Measurements from ENCODE around the gene CD274. TPM values are rescaled to one million over a fixed set of nuclear protein-coding genes. Genes with fewer than 3 reads are reported as not detected.

The CD274 gene
- total and polyA plus RNA-seq, 2 donors (not counting 3 experiments of a cell fraction or from before 2014, with no cell fraction given), result 25.4 to 26.8 TPM

DNA sequence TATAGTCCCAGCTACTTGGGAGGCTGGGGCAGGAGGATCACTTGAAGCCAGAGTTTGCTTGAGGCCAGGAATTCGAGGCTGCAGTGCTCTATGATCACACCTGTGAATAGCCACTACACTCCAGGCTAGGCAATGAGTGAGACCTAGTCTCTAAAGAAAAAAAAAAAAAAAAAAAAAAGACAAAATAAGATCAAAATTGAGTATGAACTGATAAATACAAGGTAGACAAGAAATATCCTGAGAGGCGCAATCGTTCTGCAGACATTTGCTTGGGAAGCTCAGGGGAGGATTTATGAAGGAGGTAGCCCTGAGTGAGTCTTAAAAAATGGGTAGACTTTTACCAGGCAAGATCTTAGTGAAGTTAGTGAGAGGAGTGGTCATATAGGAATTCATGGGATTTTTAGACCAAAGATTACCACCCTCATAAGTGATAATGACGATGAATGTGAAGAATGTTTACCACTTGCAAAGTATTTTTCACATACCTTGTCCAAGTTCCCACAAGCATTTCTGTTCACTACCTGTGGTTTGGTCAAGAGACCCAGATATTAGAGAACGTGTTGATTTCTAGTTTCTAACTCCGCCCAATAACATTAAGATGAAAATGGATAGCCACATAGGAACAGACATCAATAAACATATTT, 64.4 kb downstream of the CD274 start:
- Histone ChIP-seq H3K9me3 (replicated peaks; ENCODE audit: control insufficient read depth, insufficient read depth, low read length) (no peaks in the 10 kb centered on the region), H3K79me2 (ENCODE audit: control insufficient read depth, insufficient read depth, low read length) (peaks cover 26% of the 10 kb centered on the region), H3K4me1 (ENCODE audit: control insufficient read depth, extremely low read depth, insufficient read depth, low read length) (peaks cover 35% of the 10 kb centered on the region), H3K27ac (ENCODE audit: insufficient read depth, low read depth, low read length) (no peak overlapping the region), H3K27me3 (ENCODE audit: control insufficient read depth in 2 of 2, insufficient read depth in 2 of 2, low read length in 2 of 2) (no peaks in the 10 kb centered on the region), H4K20me1 (replicated peaks; ENCODE audit: control insufficient read depth, extremely low read depth, insufficient read depth, low read length) (no peaks in the 10 kb centered on the region), H3K36me3 (ENCODE audit: control insufficient read depth in 2 of 2, extremely low read depth in 1 of 2, insufficient read depth in 2 of 2, low read length in 2 of 2) (no peaks in the 10 kb centered on the region), H3K4me3 (replicated peaks in 1 of 3; ENCODE audit: insufficient read depth in 1 of 3, low read depth in 1 of 3, low read length in 3 of 3) (no peak overlapping the region), H2AFZ (ENCODE audit: low read depth, low read length) (no peak overlapping the region), H3K9ac (replicated peaks; ENCODE audit: extremely low read depth, insufficient read depth, low read length) (no peak overlapping the region), H3K4me2 (ENCODE audit: insufficient read depth, low read length) (no peak overlapping the region), H3K9me1 (replicated peaks; ENCODE audit: control insufficient read depth, extremely low read depth, insufficient read depth, low read length) (no peaks in the 10 kb centered on the region)
- FAIRE-seq (no peak), DNase-seq (ENCODE audit: low read depth, low spot score) (no peak)
- dilution Hi-C loops (cut with MboI; ENCODE audit: extremely low pct_ligation_motif_present, low sequenced_read_pairs) (no loop called here), intact Hi-C loops (cut with micrococcal nuclease) (no loop called here)
- POLR2A ChIA-PET, result no interaction called here
- BruUV-seq (replicated peaks), result no TSS peak
- TF ChIP-seq EZH2 (IDR thresholded peaks at IDR 0.05; ENCODE audit: borderline replicate concordance, low read depth, low read length, severe bottlenecking) (no peak), POLR2AphosphoS5 (IDR thresholded peaks at IDR 0.05; ENCODE audit: insufficient read depth, low read depth, low read length) (no peak), MYC (IDR thresholded peaks at IDR 0.05; ENCODE audit: low read depth, low read length) (no peak), CTCF (IDR thresholded peaks at IDR 0.05; ENCODE audit: extremely low read depth in 1 of 2, insufficient read depth in 1 of 2, low read depth in 1 of 2, low read length in 2 of 2) (no peak), POLR2A (IDR thresholded peaks at IDR 0.05; ENCODE audit: low read depth, low read length) (no peak), JUN (IDR thresholded peaks at IDR 0.05; ENCODE audit: borderline replicate concordance, insufficient read depth, insufficient read length, low read depth) (no peak), GATA2 (IDR thresholded peaks at IDR 0.05; ENCODE audit: insufficient read depth, insufficient read length, low read depth, low read length) (no peak), FOS (IDR thresholded peaks at IDR 0.05; ENCODE audit: borderline replicate concordance, insufficient read depth, low read length) (no peak)
- TF ChIP-seq, protein P1, sequence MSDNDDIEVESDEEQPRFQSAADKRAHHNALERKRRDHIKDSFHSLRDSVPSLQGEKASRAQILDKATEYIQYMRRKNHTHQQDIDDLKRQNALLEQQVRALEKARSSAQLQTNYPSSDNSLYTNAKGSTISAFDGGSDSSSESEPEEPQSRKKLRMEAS (IDR thresholded peaks at IDR 0.05; ENCODE audit: insufficient read depth, insufficient read length), result no peak
- CTCF ChIA-PET, result interaction anchor here (0.7 to 1.3 kb wide), 4 partner anchors 11 to 64 kb away, joined by 3 to 4 read pairs (median 3); partner anchors contain the start of gene CD274

Measured in endothelial cell of umbilical vein (primary cell).